Measurements from ENCODE around the gene APOBEC3G.
"Not testable (repeated sequence)": the region's sequence is repeated elsewhere in the genome, so short reads cannot be mapped to it uniquely, and the experiment has no call there.

DNA sequence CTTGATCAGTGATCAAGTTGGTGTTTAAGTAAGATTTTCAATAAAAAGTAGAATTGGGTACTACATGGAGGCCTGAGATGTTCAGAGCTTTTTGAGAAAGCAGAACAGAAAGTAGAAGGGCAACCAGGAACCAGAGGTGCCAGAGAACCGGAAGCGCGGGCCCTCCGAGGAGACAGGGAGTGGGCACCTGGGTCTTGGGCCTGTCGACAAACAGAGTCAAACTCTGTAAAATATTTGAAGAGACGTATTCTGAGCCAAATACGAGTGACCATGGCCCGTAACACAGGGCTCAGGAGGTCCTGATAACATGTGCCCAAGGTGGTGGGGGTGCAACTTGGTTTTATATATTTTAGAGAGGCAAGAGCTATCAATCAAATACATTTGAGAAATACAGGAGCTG is 13.2 kb upstream of the APOBEC3G start:
- not testable (repeated sequence) for TF ChIP-seq HDGF (IDR thresholded peaks at IDR 0.05; ENCODE audit: borderline replicate concordance); BHLHE40 (IDR thresholded peaks at IDR 0.05; ENCODE audit: borderline replicate concordance); ELF4 (IDR thresholded peaks at IDR 0.05); PKNOX1 (IDR thresholded peaks at IDR 0.05); LEF1 (IDR thresholded peaks at IDR 0.05; ENCODE audit: borderline replicate concordance); TARDBP (IDR thresholded peaks at IDR 0.05); SUZ12 (IDR thresholded peaks at IDR 0.05); FOXK2 (IDR thresholded peaks at IDR 0.05); FOXM1 (IDR thresholded peaks at IDR 0.05; ENCODE audit: borderline replicate concordance); ZNF384 (IDR thresholded peaks at IDR 0.05); ARNT (IDR thresholded peaks at IDR 0.05); SP1 (IDR thresholded peaks at IDR 0.05)

Measured in HEK293T (cell line).